Heart left ventricle (tissue), 16 donors: ENCODE results near the gene GPR160. TPM values are rescaled to one million over a fixed set of nuclear protein-coding genes. Genes with fewer than 3 reads are reported as not detected.

Source experiments
- ATAC-seq, 4 donors: fragments of 200-7000 bp; cut with Tn5 transposase; one replicate each; pipeline ENCODE4 v1.9.1; 2020 to 2022; ENCODE audit warnings: moderate library complexity in 4 of 4, mild to moderate bottlenecking in 3 of 4, moderate number of reproducible peaks in 1 of 4
- DNase-seq, 5 donors: peaks; one replicate each; pipeline ENCODE4 v3.0.0-alpha.2; 2020
- H3K27ac ChIP-seq, 12 donors: fragments of 200-600 bp; sonication (generic) in 4 of 12; one replicate each; pipeline versions ENCODE4 v1.5.0 to v1.8.0; 2016 to 2022; ENCODE audit warnings: mild to moderate bottlenecking in 2 of 12
- H3K27me3 ChIP-seq, 9 donors: fragments of 200-600 bp; sonication (generic) in 2 of 9; one replicate each; pipeline versions ENCODE4 v1.5.1 to v1.8.0; 2016 to 2022; ENCODE audit warnings: mild to moderate bottlenecking in 3 of 9
- H3K36me3 ChIP-seq, 9 donors: fragments of 200-600 bp; sonication (generic) in 2 of 9; one replicate each; pipeline versions ENCODE4 v1.5.0 to v1.8.0; 2018 to 2022; ENCODE audit warnings: mild to moderate bottlenecking in 2 of 9
- H3K4me1 ChIP-seq, 12 donors: fragments of 200-600 bp; sonication (generic) in 4 of 12; one replicate each; pipeline versions ENCODE4 v1.5.0 to v1.8.0; 2016 to 2022; ENCODE audit warnings: mild to moderate bottlenecking in 3 of 12
- H3K4me3 ChIP-seq, 12 donors: fragments of 200-600 bp; sonication (generic) in 4 of 12; one replicate each; pipeline versions ENCODE4 v1.5.0 to v1.8.0; 2017 to 2022; ENCODE audit warnings: mild to moderate bottlenecking in 9 of 12, moderate library complexity in 4 of 12
- H3K9me3 ChIP-seq, 12 donors: fragments of 200-600 bp; sonication (generic) in 4 of 12; one replicate each; pipeline versions ENCODE4 v1.5.0 to v1.8.0; 2016 to 2022; ENCODE audit warnings: mild to moderate bottlenecking in 1 of 12
- CTCF ChIP-seq, 12 donors: fragments of 200-600 bp; sonication (generic) in 4 of 12; IDR thresholded peaks; one replicate each; pipeline versions ENCODE4 v1.5.0 to v1.8.0; 2018 to 2022; ENCODE audit warnings: antibody characterized with exemption in 12 of 12, mild to moderate bottlenecking in 5 of 12
- POLR2A ChIP-seq, 2 donors: fragments of 450-650 bp; IDR thresholded peaks; one replicate each; pipeline ENCODE4 v1.6.1; 2017; ENCODE audit warnings: antibody characterized with exemption in 2 of 2, mild to moderate bottlenecking in 2 of 2, moderate library complexity in 2 of 2
- WGBS, 4 donors: extraction: QIAGEN DNeasy Blood & Tissue Kit in 2 of 4; methylation state at CpG; one replicate each; pipeline versions ENCODE4 v1.1.5 to v1.1.7; 2013 to 2018; 5-methylcytosine and 5-hydroxymethylcytosine counted together
- intact Hi-C, 10 donors: fragments of 100-400 bp; cut with DNase I; formaldehyde crosslinking; loops; one replicate each; pipeline versions ENCODE4 v1.11.1 to v1.14.2; 2022
- polyA plus RNA-seq, 2 donors: library from polyadenylated mRNA; stranded (reverse); fragments of 200-250 nt; gene quantifications; one replicate each; pipeline ENCODE4 v1.2.3, GENCODE V29; 2013
- total RNA-seq, 9 donors: library from RNA; depleted of rRNA in 2 of 9; stranded (reverse); fragments of >200 nt in 2 of 9; fragmentation: NEBNext Ultra II Directional in 3 of 9; extraction: Animal tissue kit (Norgen Biotek cat#: 25700) in 3 of 9; gene quantifications; one replicate each; pipeline versions ENCODE4 v1.1.0 to v1.2.4, GENCODE V29; 2016 to 2023
- donor health status: ischemic (EF 13 %, LVEDD 7.1; RV severe dilation, severe dysfunction).
- donor health status: healthy with polysubstance abuse.
- donor health status: DM: no; HTN: yes; CAD: no.
- donor health status: DM: no; HTN: no; CAD: no.
- donor health status: ischemic (EF 25% LVEDD 6.9; RV normal size, moderate dysfunction).
- donor health status: ischemic (EF 25% LVEDD 5.7; RV mildly dilated, moderate dysfunction).
- donor health status: healthy.
- donor health status: DM: yes; HTN: yes; CAD: no.
- donor health status: ischemic (EF 35%, LVEDD 5.7; RV mildly dilated, moderate dysfunction).
- donor health status: nonischemic (EF 11% LVEDD 7.7; RV severe dilation, severe dysfunction).
- donor health status: DM: yes; HTN: yes; CAD: no.
- donor health status: PGD.
- donor health status: ischemic (EF 29% LVEDD 5.4; RV normal size, mild dysfunction).
- donor health status: nonischemic (EF 23%, LVEDD 6.1; RV moderate dilation, normal function).

Gene GPR160
- total and polyA plus RNA-seq, 11 donors, result 0.28 to 2.6 (median 0.99) TPM

- TF ChIP-seq POLR2A (IDR thresholded peaks at IDR 0.05) (no peak), CTCF (IDR thresholded peaks at IDR 0.05) (no peak)
- peaks cover 0 to 29% (median under 1%) of the 10 kb centered on the region in 9 donors for H3K36me3 ChIP-seq
- peaks cover 0 to 7% (median 0%) of the 10 kb centered on the region in 12 donors for H3K4me1 ChIP-seq
- H3K4me3 ChIP-seq, result no peak overlapping the region
- WGBS, 4 donors, result 81 to 87% (median 84%) methylated on average over 13 of the region's 13 CpGs
- DNase-seq (no peak), ATAC-seq (no peak)
- no peaks in the 10 kb centered on the region for H3K27me3 ChIP-seq
- H3K27ac ChIP-seq, result no peak overlapping the region
- intact Hi-C loops, result no loop called here
- H3K9me3 ChIP-seq, result no peaks in the 10 kb centered on the region
These were observed 41.0 kb downstream of the GPR160 start for GRCh38 chr3:170078620-170079281.

GRCh38 chr3:170079536-170080165, 41.9 kb downstream of the GPR160 start:
- intact Hi-C loops, result loop anchor here in 1 of 10 donors (10.0 kb wide), 1 partner anchor 215 kb away; the partner anchor contains the start of gene LRRC31
- TF ChIP-seq POLR2A (IDR thresholded peaks at IDR 0.05) (no peak), CTCF (IDR thresholded peaks at IDR 0.05) (no peak)
- H3K36me3 ChIP-seq, result peaks cover 0 to 33% (median 9%) of the 10 kb centered on the region in 9 donors
- no peaks in the 10 kb centered on the region for H3K27me3 ChIP-seq
- ATAC-seq (no peak), DNase-seq (no peak)
- no peak overlapping the region for H3K27ac ChIP-seq
- WGBS, 4 donors, result 89 to 93% (median 91%) methylated on average over 2 of the region's 2 CpGs
- H3K9me3 ChIP-seq, result no peaks in the 10 kb centered on the region
- peaks cover 0 to 8% (median 0%) of the 10 kb centered on the region in 12 donors for H3K4me1 ChIP-seq
- no peak overlapping the region for H3K4me3 ChIP-seq

- H3K36me3 ChIP-seq, result peaks cover 0 to 43% (median 17%) of the 10 kb centered on the region in 9 donors
- no peaks in the 10 kb centered on the region for H3K9me3 ChIP-seq
- H3K4me3 ChIP-seq, result no peak overlapping the region
- no peak for DNase-seq
- WGBS, 4 donors, result 92 to 98% (median 93%) methylated on average over 4 of the region's 4 CpGs
- TF ChIP-seq POLR2A (IDR thresholded peaks at IDR 0.05) (no peak), CTCF (IDR thresholded peaks at IDR 0.05) (no peak)
- intact Hi-C loops, result loop anchor here in 1 of 10 donors (10.0 kb wide), 1 partner anchor 216 kb away; the partner anchor contains the start of gene LRRC31
- H3K4me1 ChIP-seq, result peaks cover 0 to 8% (median 0%) of the 10 kb centered on the region in 12 donors
- no peak for ATAC-seq
- no peak overlapping the region for H3K27ac ChIP-seq
- H3K27me3 ChIP-seq, result no peaks in the 10 kb centered on the region
These were observed 42.8 kb downstream of the GPR160 start for GRCh38 chr3:170080605-170081004.

- WGBS, 4 donors, result 54 to 73% (median 67%) methylated on average over 1 of the region's 1 CpG
- H3K27ac ChIP-seq, result no peak overlapping the region
- no peak for ATAC-seq
- no peak for DNase-seq
- peaks cover 0 to 8% (median 0%) of the 10 kb centered on the region in 12 donors for H3K4me1 ChIP-seq
- H3K27me3 ChIP-seq, result no peaks in the 10 kb centered on the region
- H3K9me3 ChIP-seq, result no peaks in the 10 kb centered on the region
- TF ChIP-seq POLR2A (IDR thresholded peaks at IDR 0.05) (no peak), CTCF (IDR thresholded peaks at IDR 0.05) (no peak)
- intact Hi-C loops, result loop anchor here in 1 of 10 donors (10.0 kb wide), 1 partner anchor 216 kb away; the partner anchor contains the start of gene LRRC31
- H3K36me3 ChIP-seq, result peaks cover 0 to 49% (median 23%) of the 10 kb centered on the region in 9 donors
- H3K4me3 ChIP-seq, result no peak overlapping the region
These were observed 43.4 kb downstream of the GPR160 start for GRCh38 chr3:170081079-170081741.
